Ascending aorta (tissue), 2 donors: ENCODE results near the gene PASK. TPM values are rescaled to one million over a fixed set of nuclear protein-coding genes. Genes with fewer than 3 reads are reported as not detected.

Experiments used
- DNase-seq, 2 donors: peaks; one replicate each; pipeline ENCODE4 v3.0.0-alpha.2; 2019; ENCODE audit warnings: low spot score in 2 of 2
- H3K27ac ChIP-seq, 2 donors: fragments of 200-600 bp; sonication (generic); one replicate each; pipeline ENCODE4 v1.5.1; 2016 to 2017; ENCODE audit warnings: mild to moderate bottlenecking in 1 of 2
- H3K27me3 ChIP-seq: fragments of 200-600 bp; sonication (generic); one replicate; pipeline ENCODE4 v1.5.1; 2017
- H3K36me3 ChIP-seq, 2 donors: fragments of 200-600 bp; sonication (generic); one replicate each; pipeline ENCODE4 v1.5.1; 2016
- H3K4me1 ChIP-seq, 2 donors: fragments of 200-600 bp; sonication (generic); one replicate each; pipeline ENCODE4 v1.5.1; 2016 to 2017; ENCODE audit warnings: mild to moderate bottlenecking in 1 of 2
- H3K4me3 ChIP-seq, 2 donors: fragments of 200-600 bp; sonication (generic); one replicate each; pipeline ENCODE4 v1.5.1; 2016 to 2017; ENCODE audit warnings: mild to moderate bottlenecking in 1 of 2
- H3K9me3 ChIP-seq, 2 donors: fragments of 200-600 bp; sonication (generic); one replicate each; pipeline ENCODE4 v1.5.1; 2016
- intact Hi-C: fragments of 100-400 bp; cut with DNase I; formaldehyde crosslinking; loops from one replicate; pipeline ENCODE4 v1.15.1; 2023
- total RNA-seq: library from RNA; depleted of rRNA; stranded (reverse); fragments of >200 nt; gene quantifications from one replicate; pipeline ENCODE4 v1.1.0, GENCODE V29; 2016
- TF ChIP-seq, protein P1 (sequence below), 3 experiments: fragments of 200-600 bp in 2 of 3; fragments of 450-650 bp in 1 of 3; sonication (generic) in 2 of 3; IDR thresholded peaks; one replicate each; pipeline ENCODE4 v1.5.1; 2016 to 2019; ENCODE audit warnings: antibody characterized with exemption in 3 of 3, mild to moderate bottlenecking in 1 of 3, moderate library complexity in 1 of 3

PASK gene
- total RNA-seq, 1 donor from 2014 or later: not detected

- no peaks in the 10 kb centered on the region for H3K9me3 ChIP-seq
- H3K36me3 ChIP-seq: no peaks in the 10 kb centered on the region
- no peak overlapping the region for H3K4me3 ChIP-seq
- H3K27me3 ChIP-seq: no peaks in the 10 kb centered on the region
- TF ChIP-seq, protein P1, sequence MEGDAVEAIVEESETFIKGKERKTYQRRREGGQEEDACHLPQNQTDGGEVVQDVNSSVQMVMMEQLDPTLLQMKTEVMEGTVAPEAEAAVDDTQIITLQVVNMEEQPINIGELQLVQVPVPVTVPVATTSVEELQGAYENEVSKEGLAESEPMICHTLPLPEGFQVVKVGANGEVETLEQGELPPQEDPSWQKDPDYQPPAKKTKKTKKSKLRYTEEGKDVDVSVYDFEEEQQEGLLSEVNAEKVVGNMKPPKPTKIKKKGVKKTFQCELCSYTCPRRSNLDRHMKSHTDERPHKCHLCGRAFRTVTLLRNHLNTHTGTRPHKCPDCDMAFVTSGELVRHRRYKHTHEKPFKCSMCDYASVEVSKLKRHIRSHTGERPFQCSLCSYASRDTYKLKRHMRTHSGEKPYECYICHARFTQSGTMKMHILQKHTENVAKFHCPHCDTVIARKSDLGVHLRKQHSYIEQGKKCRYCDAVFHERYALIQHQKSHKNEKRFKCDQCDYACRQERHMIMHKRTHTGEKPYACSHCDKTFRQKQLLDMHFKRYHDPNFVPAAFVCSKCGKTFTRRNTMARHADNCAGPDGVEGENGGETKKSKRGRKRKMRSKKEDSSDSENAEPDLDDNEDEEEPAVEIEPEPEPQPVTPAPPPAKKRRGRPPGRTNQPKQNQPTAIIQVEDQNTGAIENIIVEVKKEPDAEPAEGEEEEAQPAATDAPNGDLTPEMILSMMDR (IDR thresholded peaks at IDR 0.05): no peak
- no peaks in the 10 kb centered on the region for H3K4me1 ChIP-seq
- DNase-seq: no peak
- intact Hi-C loops: no loop called here
- no peak overlapping the region for H3K27ac ChIP-seq
Measured at GRCh38 chr2:241120440-241120839, 28.8 kb downstream of the PASK start.

- Histone ChIP-seq H3K27me3 (no peaks in the 10 kb centered on the region), H3K27ac (no peak overlapping the region), H3K36me3 (no peaks in the 10 kb centered on the region), H3K4me3 (no peak overlapping the region), H3K9me3 (no peaks in the 10 kb centered on the region), H3K4me1 (no peaks in the 10 kb centered on the region)
- no peak for DNase-seq
- intact Hi-C loops: no loop called here
- TF ChIP-seq, protein P1 (IDR thresholded peaks at IDR 0.05): no peak
Measured at GRCh38 chr2:241118737-241119505, 30.4 kb downstream of the PASK start.

DNA sequence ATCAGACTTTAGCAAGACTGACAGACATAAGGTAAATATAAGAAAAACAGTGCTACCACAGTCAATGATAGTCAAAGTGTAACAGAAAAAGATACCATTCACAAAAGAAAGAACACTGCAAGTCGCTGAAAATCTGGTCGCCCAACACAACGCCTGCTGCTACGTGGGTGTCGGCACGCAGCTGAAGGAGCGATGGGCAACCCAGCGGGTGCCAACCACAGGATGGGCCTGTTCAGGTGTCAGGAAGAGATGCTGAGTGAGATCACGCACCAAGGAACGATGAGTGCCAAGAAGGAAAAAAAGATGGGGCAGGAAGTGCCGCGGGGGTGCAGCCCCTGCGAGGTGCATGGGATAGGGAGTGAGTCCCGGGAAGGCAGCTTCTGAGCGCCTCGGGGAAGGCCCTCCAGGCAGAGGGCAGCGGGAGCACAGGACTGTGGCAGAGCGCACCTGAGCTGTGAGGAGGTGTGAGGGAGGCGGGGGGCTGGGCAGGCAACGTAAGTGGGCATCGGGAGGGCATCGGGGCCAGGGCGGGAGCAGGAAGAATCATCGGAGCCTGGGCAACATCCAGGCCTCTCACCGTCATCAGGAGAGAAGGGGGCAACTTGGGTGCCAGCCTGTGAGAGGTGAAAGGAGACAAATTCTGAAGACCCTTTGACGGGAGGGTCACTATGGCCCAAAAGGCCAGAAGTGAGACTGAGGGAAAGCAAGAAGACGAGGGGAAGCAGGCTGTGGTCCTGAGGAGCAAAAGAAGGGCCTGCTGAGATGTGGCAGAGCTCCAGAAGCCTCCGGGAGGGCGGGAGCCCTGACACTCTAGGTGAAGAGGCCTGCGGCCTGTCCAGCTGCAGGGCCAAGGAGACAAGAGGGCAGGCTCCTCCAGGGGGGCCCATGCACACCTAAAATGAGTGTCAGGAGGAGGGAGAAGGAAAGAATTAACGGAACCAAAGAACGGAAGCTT lies 32.4 kb downstream of the PASK start:
- no peak for DNase-seq
- Histone ChIP-seq H3K27me3 (no peaks in the 10 kb centered on the region), H3K4me1 (no peaks in the 10 kb centered on the region), H3K36me3 (no peaks in the 10 kb centered on the region), H3K27ac (no peak overlapping the region), H3K4me3 (no peak overlapping the region), H3K9me3 (no peaks in the 10 kb centered on the region)
- intact Hi-C loops: no loop called here
- TF ChIP-seq, protein P1 (IDR thresholded peaks at IDR 0.05): no peak

DNA sequence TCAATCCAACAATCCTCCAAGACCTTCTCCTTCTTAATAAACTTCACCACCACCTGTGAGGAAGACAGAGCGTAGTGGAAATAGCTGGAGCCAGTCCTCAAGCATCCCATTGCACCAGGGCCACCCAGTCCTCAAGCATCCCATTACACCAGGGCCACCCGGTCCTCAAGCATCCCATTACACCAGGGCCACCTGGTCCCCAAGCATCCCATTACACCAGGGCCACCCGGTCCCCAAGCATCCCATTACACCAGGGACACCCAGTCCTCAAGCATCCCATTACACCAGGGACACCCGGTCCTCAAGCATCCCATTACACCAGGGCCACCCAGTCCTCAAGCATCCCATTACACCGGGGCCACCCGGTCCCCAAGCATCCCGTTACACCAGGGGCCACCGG lies 33.9 kb downstream of the PASK start:
- Histone ChIP-seq H3K36me3 (no peaks in the 10 kb centered on the region), H3K4me1 (no peaks in the 10 kb centered on the region), H3K9me3 (no peaks in the 10 kb centered on the region), H3K4me3 (no peak overlapping the region), H3K27ac (no peak overlapping the region), H3K27me3 (no peaks in the 10 kb centered on the region)
- DNase-seq: no peak
- intact Hi-C loops: no loop called here
- TF ChIP-seq, protein P1 (IDR thresholded peaks at IDR 0.05): no peak

DNA sequence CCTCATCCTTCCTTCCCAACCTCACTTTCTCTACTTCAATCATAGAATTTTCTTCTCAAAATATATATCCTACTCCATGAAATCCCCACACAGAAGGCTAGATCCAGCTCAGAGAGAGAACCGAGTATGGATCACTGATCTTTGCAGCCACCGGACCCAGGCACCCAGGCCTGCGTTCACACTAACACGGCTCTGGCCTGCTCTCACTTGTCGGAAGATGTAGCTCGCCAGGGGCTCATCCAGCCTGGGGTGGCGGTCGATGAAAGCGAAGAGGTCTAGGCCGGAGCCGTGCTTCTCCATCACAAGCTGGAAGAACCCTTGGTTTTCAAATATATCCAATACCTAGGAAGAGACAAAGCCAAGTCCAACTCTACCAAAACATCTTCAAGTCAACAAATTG lies 34.4 kb downstream of the PASK start:
- TF ChIP-seq, protein P1 (IDR thresholded peaks at IDR 0.05): no peak
- intact Hi-C loops: no loop called here
- DNase-seq: no peak
- H3K27ac ChIP-seq: no peak overlapping the region
- H3K4me1 ChIP-seq: no peaks in the 10 kb centered on the region
- H3K4me3 ChIP-seq: no peak overlapping the region
- H3K27me3 ChIP-seq: no peaks in the 10 kb centered on the region
- no peaks in the 10 kb centered on the region for H3K9me3 ChIP-seq
- H3K36me3 ChIP-seq: no peaks in the 10 kb centered on the region
